Effector CD8-positive, alpha-beta T cell (primary cell): Measurements from ENCODE around the gene AKIP1.
A peak's percentile ranks its signal among the peaks of the same experiment; 100 is the strongest.
"Not testable (repeated sequence)": the region's sequence is repeated elsewhere in the genome, so short reads cannot be mapped to it uniquely, and the experiment has no call there.

ENCODE experiments used
- DNase-seq: peaks from one replicate; lab custom pipeline; 2025; lab: John Stamatoyannopoulos, UW
- total RNA-seq, 4 experiments: gene quantifications; one replicate each; lab custom pipeline; 2026; lab: John Stamatoyannopoulos, UW

The AKIP1 gene, protein sequence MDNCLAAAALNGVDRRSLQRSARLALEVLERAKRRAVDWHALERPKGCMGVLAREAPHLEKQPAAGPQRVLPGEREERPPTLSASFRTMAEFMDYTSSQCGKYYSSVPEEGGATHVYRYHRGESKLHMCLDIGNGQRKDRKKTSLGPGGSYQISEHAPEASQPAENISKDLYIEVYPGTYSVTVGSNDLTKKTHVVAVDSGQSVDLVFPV
- total RNA-seq = 12.5 to 18.4 (median 14.3) reads per million in 4 experiments

GRCh38 chr11:8911029-8911823, at the start of gene AKIP1:
AKIP1 (plus strand) TSS chr11:8911189; CDS start chr11:8911450, 261 bp downstream.
- peak; percentile 82 for DNase-seq

- DNase-seq = no peak
Measured at GRCh38 chr11:8863838-8864237, 47.2 kb upstream of the AKIP1 start.

DNA sequence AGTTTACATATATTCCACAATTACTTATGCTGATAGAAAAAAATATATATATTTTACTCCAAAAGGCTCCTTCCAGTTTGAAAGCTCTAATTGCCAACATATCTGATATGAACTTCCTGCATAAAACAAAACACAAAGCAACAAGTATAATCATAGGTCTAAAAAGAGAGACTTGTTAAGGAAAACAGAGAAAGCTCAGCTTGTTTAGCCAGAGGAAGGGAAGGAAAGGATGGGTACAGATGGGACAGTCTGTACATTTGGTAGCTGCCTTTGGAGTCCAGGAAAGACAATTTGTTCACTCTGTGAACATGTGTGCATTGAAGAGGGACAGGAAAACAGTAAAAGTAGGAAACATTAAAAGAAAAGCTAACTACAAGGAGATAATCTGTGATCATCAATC, 45.7 kb upstream of the AKIP1 start:
- no peak for DNase-seq

DNA sequence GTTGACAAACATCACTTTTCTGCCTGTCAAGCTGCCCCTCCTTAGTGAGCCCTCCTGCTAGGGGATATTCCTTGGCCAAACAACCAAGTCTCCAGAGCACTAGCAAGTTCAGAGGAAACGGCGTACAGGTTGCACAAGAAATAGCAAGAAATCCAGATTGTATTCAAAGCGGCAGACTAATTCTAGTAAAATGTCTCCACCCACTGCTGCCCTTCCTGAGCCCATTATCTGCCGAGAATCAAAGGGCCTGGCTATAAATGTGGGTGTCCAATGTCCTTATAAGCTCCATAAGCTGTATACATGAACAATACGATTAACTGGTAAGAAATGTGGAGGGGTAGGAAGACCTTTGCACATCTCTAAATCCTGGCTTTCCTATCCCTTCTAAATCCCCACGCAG, 44.0 kb upstream of the AKIP1 start:
- no peak for DNase-seq

DNA sequence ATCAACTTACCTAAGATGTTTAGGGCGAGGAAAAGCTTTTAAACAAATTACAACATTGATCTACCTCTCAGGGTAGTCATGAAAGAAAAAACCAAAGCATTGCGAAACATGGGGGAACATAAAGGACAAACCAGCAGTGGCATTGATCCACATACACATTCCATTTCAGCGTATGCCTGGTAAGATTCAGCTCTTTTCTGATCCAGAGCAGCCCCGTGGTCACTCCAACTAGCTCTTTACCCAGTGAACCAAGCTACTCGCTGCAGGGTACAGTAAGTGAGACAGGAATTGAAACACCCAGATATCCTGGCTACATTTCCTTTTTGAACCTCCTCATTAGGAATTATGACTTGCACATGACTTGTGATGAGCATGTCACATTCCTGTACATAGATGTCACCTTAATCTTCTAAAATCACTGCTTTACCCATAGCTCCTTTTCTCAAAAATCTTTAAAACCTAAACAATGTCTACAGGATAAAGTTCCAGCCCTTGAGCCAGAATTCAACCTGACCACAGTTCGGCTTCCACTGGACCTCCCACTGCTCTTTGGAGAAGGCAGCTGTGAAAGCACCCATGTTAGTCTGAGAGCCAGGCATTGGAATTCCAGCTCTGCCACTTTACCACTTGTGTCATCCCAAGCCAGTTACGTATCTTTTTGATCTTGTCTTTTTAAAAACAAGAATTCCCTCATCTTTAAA, 42.9 kb upstream of the AKIP1 start:
- DNase-seq = no peak

DNA sequence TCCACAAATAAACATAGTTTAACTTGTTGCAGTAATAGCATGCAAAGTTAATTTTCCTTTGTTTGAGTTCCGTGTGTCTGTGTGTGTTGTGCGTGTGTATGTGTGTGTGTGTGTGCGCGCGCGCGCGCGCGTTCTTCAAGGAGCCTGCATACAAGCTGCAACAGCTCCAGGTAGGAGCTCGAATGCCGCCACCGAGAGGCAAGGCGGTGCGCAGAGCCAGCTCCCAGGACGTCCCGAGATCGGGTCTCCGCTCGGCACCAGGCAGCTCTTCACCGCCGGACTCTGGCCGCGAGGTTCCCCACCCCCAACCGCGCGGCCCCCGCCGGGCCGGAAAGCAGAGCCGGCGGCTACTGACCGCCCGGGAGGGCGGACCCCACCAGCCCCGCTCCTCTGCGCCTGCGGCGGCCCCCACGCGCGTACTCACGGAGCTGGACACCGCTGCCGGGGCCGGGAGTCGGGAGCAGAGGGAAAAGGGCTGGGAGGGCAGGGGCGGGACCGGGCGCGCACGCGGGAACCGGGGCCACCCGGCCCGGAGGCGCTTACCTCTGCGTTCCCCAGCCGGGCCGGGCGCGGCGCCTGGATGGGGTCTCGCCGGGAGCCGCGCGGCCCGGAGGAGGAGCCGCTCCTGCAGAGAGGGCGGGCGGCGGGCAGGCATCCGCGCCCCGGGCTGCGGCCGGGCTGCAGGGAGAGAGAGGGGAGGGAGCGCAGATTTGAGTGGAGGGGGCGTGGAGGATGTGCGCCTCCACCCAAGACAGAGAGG, 40.4 kb upstream of the AKIP1 start:
- no peak for DNase-seq

GRCh38 chr11:8871171-8871775, 39.7 kb upstream of the AKIP1 start:
- DNase-seq = no peak

GRCh38 chr11:8871962-8872361, 39.0 kb upstream of the AKIP1 start:
- DNase-seq = no peak

- DNase-seq = no peak
Measured at GRCh38 chr11:8873741-8874405, 37.1 kb upstream of the AKIP1 start.

- no peak for DNase-seq
Measured at GRCh38 chr11:8878771-8879170, 32.2 kb upstream of the AKIP1 start.

GRCh38 chr11:8881585-8881984, 29.4 kb upstream of the AKIP1 start:
- DNase-seq = not testable (repeated sequence)

DNA sequence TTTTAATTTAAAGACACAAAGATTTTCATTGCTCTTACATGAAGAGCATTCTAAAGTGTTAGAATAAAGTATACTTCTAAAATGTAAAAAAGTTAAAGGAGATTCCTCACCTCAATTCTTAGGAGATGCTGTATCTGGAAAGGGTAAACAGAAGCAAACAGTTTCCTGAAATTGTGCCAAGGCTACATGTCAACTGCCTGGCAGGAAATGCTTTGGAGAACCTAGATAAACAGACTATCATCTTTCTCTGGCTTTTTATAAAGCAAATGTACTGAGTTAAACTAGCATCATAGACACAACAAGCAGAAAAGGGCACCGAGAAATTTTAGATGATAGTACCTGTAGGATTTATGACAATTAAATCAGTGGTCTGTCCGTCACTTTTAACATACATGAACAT, 24.7 kb upstream of the AKIP1 start:
- no peak for DNase-seq

- not testable (repeated sequence) for DNase-seq
Measured at GRCh38 chr11:8891185-8891584, 19.8 kb upstream of the AKIP1 start.

DNA sequence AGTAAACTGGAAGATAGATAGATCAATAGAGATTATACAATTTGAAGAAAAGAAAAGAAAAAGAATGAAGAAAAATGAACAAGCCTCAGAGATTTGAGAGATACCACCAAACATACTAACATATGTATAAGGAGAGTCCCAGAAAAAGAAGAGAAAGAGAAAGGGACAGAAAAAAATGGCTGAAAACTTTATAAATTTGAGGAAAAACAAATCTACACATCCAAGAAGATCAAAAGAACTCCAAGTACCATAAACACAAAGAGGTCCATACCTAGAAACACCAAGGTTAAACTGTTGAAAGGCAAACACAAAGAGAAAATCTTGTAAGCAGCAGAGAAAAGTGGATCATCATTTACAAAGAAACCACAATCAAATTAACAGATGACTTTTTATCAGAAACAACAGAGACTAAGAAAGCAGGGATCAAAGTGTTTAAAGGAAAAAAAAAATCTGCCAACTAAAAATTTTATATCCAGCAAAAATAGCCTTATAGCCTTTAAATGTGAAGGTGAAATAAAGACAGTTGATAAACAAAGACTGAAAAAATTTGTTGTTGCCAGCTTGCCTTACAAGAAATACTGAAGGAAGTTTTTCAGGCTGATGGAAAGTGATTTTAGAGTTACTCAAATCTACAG, 11.8 kb upstream of the AKIP1 start:
- no peak for DNase-seq

DNA sequence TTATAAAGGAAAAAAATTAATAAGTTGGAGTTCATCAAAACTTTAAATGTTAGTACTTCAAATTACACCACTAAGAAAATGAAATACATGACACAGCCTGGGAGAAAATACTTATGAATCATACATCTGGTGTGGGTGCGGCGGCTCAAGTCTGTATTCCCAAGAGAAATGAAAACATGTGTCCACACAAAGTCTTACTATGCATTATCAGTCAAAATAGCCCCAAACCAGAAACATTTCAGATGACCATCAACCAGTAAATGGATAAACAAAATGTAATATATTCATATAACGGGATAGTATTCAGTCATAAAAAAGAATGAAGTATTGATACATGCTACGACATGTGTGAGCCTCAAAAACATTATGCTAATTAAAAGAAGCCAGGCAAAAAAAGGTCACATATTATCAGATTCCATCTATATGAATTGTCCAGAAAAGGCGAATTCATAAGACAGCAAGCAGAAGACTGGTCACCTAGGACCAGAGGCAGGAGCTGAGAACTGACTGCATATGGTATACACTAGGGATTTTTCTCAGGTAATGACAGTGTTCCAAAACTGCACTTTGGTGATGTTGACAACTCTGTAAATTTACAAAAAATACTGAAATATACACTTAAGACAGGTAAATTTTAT, 5.3 kb upstream of the AKIP1 start:
- DNase-seq = no peak

DNA sequence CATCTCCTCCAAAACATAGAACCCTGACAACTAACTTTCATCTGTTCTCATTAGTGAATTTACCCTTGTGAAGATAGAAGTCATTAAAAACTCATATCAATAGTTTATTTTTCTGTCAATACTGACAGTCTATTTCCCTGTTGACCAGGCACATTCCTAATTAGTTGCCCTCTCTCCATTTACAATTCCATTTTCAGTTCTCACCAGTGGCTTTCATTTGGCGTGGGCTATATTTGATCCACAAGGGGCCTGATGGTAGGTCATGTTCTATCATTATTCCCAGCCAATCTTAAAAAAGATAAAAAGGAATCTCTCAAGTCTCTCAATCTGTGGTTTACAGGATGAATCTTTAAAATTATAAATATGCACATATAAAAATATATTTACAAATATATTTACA, 3.9 kb upstream of the AKIP1 start:
- no peak for DNase-seq

GRCh38 chr11:8908099-8908498, 2.9 kb upstream of the AKIP1 start:
- DNase-seq = no peak

GRCh38 chr11:8910649-8911026, 351 bp upstream of the AKIP1 start:
- DNase-seq = no peak

- peak; percentile 28 for DNase-seq
Measured at GRCh38 chr11:8913961-8914660, 3.1 kb downstream of the AKIP1 start.

DNA sequence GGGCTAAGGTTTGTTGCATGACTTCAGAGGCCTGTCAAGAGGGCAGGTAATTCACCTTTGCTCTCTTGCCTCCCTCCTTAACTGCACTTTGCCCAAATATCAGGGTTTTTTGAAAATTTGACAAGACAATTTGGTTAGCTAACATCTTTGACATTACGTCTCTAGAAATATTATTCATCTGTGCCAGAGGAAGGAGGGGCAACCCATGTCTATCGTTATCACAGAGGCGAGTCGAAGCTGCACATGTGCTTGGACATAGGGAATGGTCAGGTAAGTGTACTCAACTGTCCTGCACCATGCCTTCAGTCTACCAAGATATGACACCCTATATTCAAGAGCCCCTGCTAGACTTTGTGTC, 3.7 kb downstream of the AKIP1 start:
- DNase-seq = no peak
